IMR-90 (cell line): Measurements from ENCODE around the gene PSG7. TPM values are rescaled to one million over a fixed set of nuclear protein-coding genes. Genes with fewer than 3 reads are reported as not detected.
A peak's percentile ranks its signal among the peaks of the same experiment; 100 is the strongest.
"Not testable (repeated sequence)": the region's sequence is repeated elsewhere in the genome, so short reads cannot be mapped to it uniquely, and the experiment has no call there.

Experiments
- ATAC-seq: fragments of 200-7000 bp; cut with Tn5 transposase; 2 replicates; pipeline ENCODE4 v1.9.1; 2020; ENCODE audit warnings: low read depth, mild to moderate bottlenecking, moderate library complexity
- BruUV-seq: library from RNA; stranded (reverse); fragments of 400-500 nt; replicated peaks from 2 replicates; lab custom pipeline; 2021; lab: Mats Ljungman, UMichigan
- CTCF ChIA-PET: fragments of 300-600 bp; formaldehyde crosslinking; extraction: SDS; loops from one replicate; lab custom pipeline; 2021; ENCODE audit warnings: antibody characterized with exemption; lab: Yijun Ruan, JAX
- POLR2A ChIA-PET: fragments of 300-600 bp; sonication (Branson Sonifier 250); formaldehyde crosslinking; loops from one replicate; lab custom pipeline; 2022; ENCODE audit warnings: antibody characterized with exemption; ENCODE audit not compliant: unreplicated experiment; lab: Charles Lee
- DNase-seq: peaks from one replicate; pipeline ENCODE4 v3.0.0; 2013
- H2AFZ ChIP-seq: replicated peaks from 2 replicates; pipeline ENCODE3; 2013; ENCODE audit warnings: low read length, mild to moderate bottlenecking; ENCODE audit not compliant: poor library complexity
- H2AK5ac ChIP-seq: 2 replicates; pipeline ENCODE4 v1.6.1; 2013; ENCODE audit warnings: low read depth, low read length, inconsistent platforms
- H2AK9ac ChIP-seq: replicated peaks from 2 replicates; pipeline ENCODE3; 2013; ENCODE audit warnings: mild to moderate bottlenecking, low read depth, low read length, moderate library complexity; ENCODE audit not compliant: poor library complexity
- H2BK120ac ChIP-seq: 2 replicates; pipeline ENCODE4 v1.6.1; 2013; ENCODE audit warnings: low read depth, low read length, inconsistent platforms
- H2BK15ac ChIP-seq: 3 replicates; pipeline ENCODE4 v1.6.1; 2013; ENCODE audit warnings: low read depth, low read length, inconsistent platforms
- H2BK20ac ChIP-seq: 2 replicates; pipeline ENCODE4 v1.6.1; 2013; ENCODE audit warnings: low read depth, mild to moderate bottlenecking, inconsistent platforms, low read length, moderate library complexity
- H2BK5ac ChIP-seq: 2 replicates; pipeline ENCODE4 v1.6.1; 2013; ENCODE audit warnings: mild to moderate bottlenecking, low read depth, low read length, inconsistent platforms; ENCODE audit not compliant: poor library complexity, severe bottlenecking
- H3K14ac ChIP-seq: replicated peaks from 2 replicates; pipeline ENCODE4 v1.6.1; 2013; ENCODE audit warnings: low read depth, low read length, inconsistent platforms
- H3K18ac ChIP-seq: 2 replicates; pipeline ENCODE4 v1.6.1; 2013; ENCODE audit warnings: low read depth, low read length, control low read depth
- H3K23ac ChIP-seq: 2 replicates; pipeline ENCODE4 v1.6.1; 2013; ENCODE audit warnings: low read depth, low read length, inconsistent platforms
- H3K27ac ChIP-seq: 2 replicates; pipeline ENCODE4 v1.5.1; 2013; ENCODE audit warnings: mild to moderate bottlenecking, control low read depth, low read length; ENCODE audit not compliant: insufficient read depth
- H3K27me3 ChIP-seq: 2 replicates; pipeline ENCODE4 v1.6.1; 2013; ENCODE audit warnings: low read length; ENCODE audit not compliant: control insufficient read depth, insufficient read depth
- H3K36me3 ChIP-seq: 2 replicates; pipeline ENCODE4 v1.6.1; 2013; ENCODE audit warnings: low read length, mixed read lengths; ENCODE audit not compliant: control insufficient read depth, insufficient read depth
- H3K4ac ChIP-seq: 2 replicates; pipeline ENCODE4 v1.6.1; 2013; ENCODE audit warnings: low read depth, low read length, inconsistent platforms
- H3K4me1 ChIP-seq: 2 replicates; pipeline ENCODE4 v1.6.1; 2013; ENCODE audit warnings: low read length, mixed read lengths; ENCODE audit not compliant: control insufficient read depth, insufficient read depth
- H3K4me2 ChIP-seq: 2 replicates; pipeline ENCODE4 v1.6.1; 2013; ENCODE audit warnings: low read depth, mild to moderate bottlenecking, control low read depth, low read length, moderate library complexity
- H3K4me3 ChIP-seq: 2 replicates; pipeline ENCODE4 v1.5.1; 2013; ENCODE audit warnings: low read depth, mild to moderate bottlenecking, control low read depth, low read length, moderate library complexity; ENCODE audit not compliant: insufficient read depth
- H3K56ac ChIP-seq: 2 replicates; pipeline ENCODE4 v1.6.1; 2013; ENCODE audit warnings: low read length, inconsistent platforms; ENCODE audit not compliant: insufficient read depth; ENCODE audit errors: extremely low read depth
- H3K79me1 ChIP-seq, 2 experiments: 2 replicates each; pipeline ENCODE4 v1.6.1; 2013; ENCODE audit warnings: low read length in 2 of 2, inconsistent platforms in 1 of 2, low read depth in 1 of 2
- H3K9ac ChIP-seq: 2 replicates; pipeline ENCODE4 v1.6.1; 2013; ENCODE audit warnings: low read depth, low read length, control low read depth
- H3K9me1 ChIP-seq: 2 replicates; pipeline ENCODE4 v1.6.1; 2013; ENCODE audit warnings: low read length, inconsistent platforms; ENCODE audit not compliant: insufficient read depth
- H3K9me3 ChIP-seq: 2 replicates; pipeline ENCODE4 v1.6.1; 2013; ENCODE audit warnings: low read length; ENCODE audit not compliant: control insufficient read depth, insufficient read depth
- H4K20me1 ChIP-seq: 2 replicates; pipeline ENCODE4 v1.6.1; 2013; ENCODE audit warnings: low read length, inconsistent platforms; ENCODE audit not compliant: insufficient read depth
- H4K5ac ChIP-seq: 2 replicates; pipeline ENCODE4 v1.6.1; 2013; ENCODE audit warnings: mild to moderate bottlenecking, low read depth, low read length, control low read depth
- H4K8ac ChIP-seq, 2 experiments: 2 replicates each; pipeline ENCODE4 v1.6.1; 2013; ENCODE audit warnings: low read depth in 2 of 2, low read length in 2 of 2, control low read depth in 1 of 2, inconsistent platforms in 1 of 2
- H4K91ac ChIP-seq: 2 replicates; pipeline ENCODE4 v1.6.1; 2013; ENCODE audit warnings: low read depth, low read length, inconsistent platforms; ENCODE audit not compliant: insufficient read depth
- WGBS, 2 experiments: methylation state at CpG; one replicate each; pipeline versions ENCODE4 v1.1.5 to v1.1.7; 2013; ENCODE audit warnings: missing lambda C conversion rate in 2 of 2; ENCODE audit not compliant: insufficient read length in 1 of 2; ENCODE audit errors: extremely low coverage in 2 of 2; 5-methylcytosine and 5-hydroxymethylcytosine counted together
- dilution Hi-C: fragments of 300-500 bp; cut with HindIII; formaldehyde crosslinking; loops from one replicate; pipeline ENCODE4 v1.14.3; 2018; ENCODE audit warnings: low sequenced_read_pairs; ENCODE audit not compliant: unreplicated experiment
- in situ Hi-C: fragments of 300-500 bp; cut with MboI; formaldehyde crosslinking; loops from 3 replicates; pipeline ENCODE4 v1.14.3; 2019; ENCODE audit warnings: low sequenced_read_pairs, inconsistent platforms, mixed read lengths
- intact Hi-C: fragments of 100-400 bp; cut with micrococcal nuclease; formaldehyde crosslinking; loops from 2 replicates; pipeline ENCODE4 v1.10.0; 2022
- polyA plus RNA-seq, 3 experiments: library from polyadenylated mRNA; depleted of rRNA; stranded (reverse); fragments of >200 nt; gene quantifications; 2 replicates each; pipeline ENCODE4 v1.2.3, GENCODE V29; 2012; ENCODE audit warnings: low replicate concordance in 1 of 3
- total RNA-seq: library from RNA; depleted of rRNA; stranded (reverse); fragments of >200 nt; gene quantifications from 2 replicates; pipeline ENCODE4 v1.2.3, GENCODE V29; 2012

PSG7 gene
- total and polyA plus RNA-seq, 2 of the 4 experiments (the other 2 are of a cell fraction) = under 0.01 to 0.26 TPM

- H3K36me3 ChIP-seq, H2AFZ ChIP-seq, H2AK5ac ChIP-seq, H3K9me3 ChIP-seq, H4K5ac ChIP-seq, H3K14ac ChIP-seq, H3K23ac ChIP-seq, H2AK9ac ChIP-seq, H2BK15ac ChIP-seq, intact Hi-C loops, H4K20me1 ChIP-seq, CTCF ChIA-PET, H3K9ac ChIP-seq, H3K27me3 ChIP-seq, H3K18ac ChIP-seq, H3K56ac ChIP-seq, BruUV-seq, ATAC-seq, H2BK120ac ChIP-seq, H3K27ac ChIP-seq, dilution Hi-C loops, in situ Hi-C loops, H3K4me2 ChIP-seq, H3K4me3 ChIP-seq, H2BK20ac ChIP-seq, H4K8ac ChIP-seq, H3K4me1 ChIP-seq, H3K9me1 ChIP-seq, H4K91ac ChIP-seq, H3K79me1 ChIP-seq: not testable (repeated sequence)
- DNase-seq = peak; percentile 73
- Histone ChIP-seq H2BK5ac (peak overlapping the region; percentile 50), H3K4ac (0 out of 2 replicates have a peak overlapping the region, but pooled peaks have one; percentile 1)
- POLR2A ChIA-PET = interaction anchor here (0.5 kb wide), 1 partner anchor 73 kb away, joined by 4 read pairs; no protein-coding TSS in a partner anchor
Measured at GRCh38 chr19:42982111-42982510, 45.1 kb upstream of the PSG7 start.

DNA sequence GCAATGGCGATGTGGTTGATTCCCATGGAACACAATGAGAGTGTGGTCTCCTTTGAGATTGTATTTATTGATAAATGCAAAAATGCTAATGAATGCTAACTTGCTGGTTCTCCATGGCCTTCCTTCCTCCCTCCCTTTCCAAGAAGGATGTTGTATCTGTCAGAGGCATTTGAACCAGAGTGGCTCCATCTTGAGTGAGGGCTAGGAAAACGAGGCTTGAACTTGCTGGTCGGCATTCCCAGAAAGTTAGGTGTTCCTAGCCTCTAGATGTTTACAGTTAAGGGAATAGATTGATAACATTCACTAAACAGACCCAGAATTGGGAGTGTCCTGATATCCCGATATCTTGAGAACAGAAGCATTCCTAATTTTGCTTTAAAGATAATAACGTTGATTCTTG is 34.4 kb upstream of the PSG7 start:
- H3K4ac ChIP-seq, H2BK20ac ChIP-seq, H3K79me1 ChIP-seq, dilution Hi-C loops, BruUV-seq, H4K8ac ChIP-seq, H2BK120ac ChIP-seq, H3K56ac ChIP-seq, H3K4me2 ChIP-seq, CTCF ChIA-PET, POLR2A ChIA-PET, H4K91ac ChIP-seq, H3K18ac ChIP-seq, H2BK5ac ChIP-seq, H3K4me1 ChIP-seq, H3K14ac ChIP-seq, H4K5ac ChIP-seq, H2AK5ac ChIP-seq, H4K20me1 ChIP-seq, H2AK9ac ChIP-seq, H3K9me3 ChIP-seq, intact Hi-C loops, H3K9ac ChIP-seq, H2AFZ ChIP-seq, H3K36me3 ChIP-seq, in situ Hi-C loops, H3K23ac ChIP-seq, H2BK15ac ChIP-seq, H3K4me3 ChIP-seq, ATAC-seq, H3K27me3 ChIP-seq, DNase-seq, H3K27ac ChIP-seq, H3K9me1 ChIP-seq: not testable (repeated sequence)
- WGBS, 2 experiments = no CpG with 5 or more reads among the region's 5 CpGs
